OCI-LY7 (cell line): ENCODE measurements around the gene EXOC4. TPM values are rescaled to one million over a fixed set of nuclear protein-coding genes. Genes with fewer than 3 reads are reported as not detected.

Experiments used
- BruUV-seq: library from RNA; stranded (reverse); fragments of 400-500 nt; replicated peaks from 2 replicates; lab custom pipeline; 2021; lab: Mats Ljungman, UMichigan
- CTCF ChIA-PET: fragments of 300-600 bp; sonication (Branson Sonifier 250); formaldehyde crosslinking; loops from one replicate; lab custom pipeline; 2022; ENCODE audit warnings: antibody characterized with exemption; ENCODE audit not compliant: unreplicated experiment; lab: Charles Lee
- POLR2A ChIA-PET: fragments of 300-600 bp; sonication (Branson Sonifier 250); formaldehyde crosslinking; loops from one replicate; lab custom pipeline; 2022; ENCODE audit warnings: antibody characterized with exemption; lab: Charles Lee
- DNase-seq: peaks from one replicate; pipeline ENCODE4 v3.0.0-alpha.2; 2015; ENCODE audit warnings: low spot score
- H2AFZ ChIP-seq: fragments of 200-600 bp; sonication (generic), shearing (Covaris generic); 2 replicates; pipeline ENCODE4 v1.6.1; 2014; ENCODE audit warnings: mild to moderate bottlenecking, antibody characterized with exemption, low read length, moderate library complexity
- H3K27ac ChIP-seq: fragments of 200-600 bp; sonication (generic); 2 replicates; pipeline ENCODE4 v1.5.1; 2014; ENCODE audit warnings: mixed run types, low read depth, mild to moderate bottlenecking, moderate library complexity, low read length, inconsistent platforms; ENCODE audit not compliant: poor library complexity, severe bottlenecking
- H3K36me3 ChIP-seq: fragments of 200-600 bp; sonication (generic); 2 replicates; pipeline ENCODE4 v1.6.1; 2014; ENCODE audit warnings: mild to moderate bottlenecking, antibody characterized with exemption, low read length, moderate library complexity, mixed read lengths; ENCODE audit not compliant: insufficient read depth
- H3K4me1 ChIP-seq: fragments of 200-600 bp; sonication (generic); 2 replicates; pipeline ENCODE4 v1.5.1; 2014; ENCODE audit warnings: mild to moderate bottlenecking, low read length; ENCODE audit not compliant: insufficient read depth, poor library complexity, severe bottlenecking
- H3K4me2 ChIP-seq: fragments of 200-600 bp; sonication (generic); 2 replicates; pipeline ENCODE4 v1.6.1; 2014; ENCODE audit warnings: mild to moderate bottlenecking, low read length
- H3K4me3 ChIP-seq: fragments of 200-600 bp; sonication (generic); 2 replicates; pipeline ENCODE4 v1.5.1; 2014; ENCODE audit warnings: mild to moderate bottlenecking, low read depth, low read length; ENCODE audit not compliant: poor library complexity, severe bottlenecking
- H3K79me2 ChIP-seq: fragments of 200-600 bp; sonication (generic); 2 replicates; pipeline ENCODE4 v1.6.1; 2016; ENCODE audit warnings: low read depth, mild to moderate bottlenecking, low read length, moderate library complexity, mixed read lengths; ENCODE audit not compliant: insufficient read depth
- H3K9me2 ChIP-seq: fragments of 200-600 bp; sonication (generic); 2 replicates; pipeline ENCODE4 v1.6.1; 2016; ENCODE audit warnings: mild to moderate bottlenecking, low read length, mixed read lengths; ENCODE audit not compliant: insufficient read depth
- H3K9me3 ChIP-seq: fragments of 200-600 bp; sonication (generic); 2 replicates; pipeline ENCODE4 v1.6.1; 2014; ENCODE audit warnings: mild to moderate bottlenecking, mixed run types, low read length, mixed read lengths
- H4K20me1 ChIP-seq: fragments of 200-600 bp; sonication (generic); 2 replicates; pipeline ENCODE4 v1.6.1; 2014; ENCODE audit warnings: mild to moderate bottlenecking, antibody characterized with exemption, low read length, moderate library complexity, mixed read lengths; ENCODE audit not compliant: insufficient read depth
- EZH2phosphoT487 ChIP-seq: fragments of 200-600 bp; sonication (generic); IDR thresholded peaks from 2 replicates; pipeline ENCODE4 v1.6.1; 2018; ENCODE audit warnings: low read depth, borderline replicate concordance, mild to moderate bottlenecking, mixed run types, antibody characterized with exemption, low read length, moderate library complexity, mixed read lengths
- intact Hi-C: fragments of 100-400 bp; cut with micrococcal nuclease; formaldehyde crosslinking; loops from one replicate; pipeline ENCODE4 v1.10.0; 2022; ENCODE audit not compliant: unreplicated experiment
- total RNA-seq, 2 experiments: library from RNA; depleted of rRNA in 1 of 2; stranded (reverse); fragments of >200 nt in 1 of 2; shearing (Covaris generic) in 1 of 2; gene quantifications; 2 replicates each; pipeline ENCODE4 v1.2.3, GENCODE V29; 2014 to 2022
- TF ChIP-seq, protein P1 (sequence below): fragments of 200-600 bp; sonication (generic); conservative IDR thresholded peaks from 2 replicates; pipeline ENCODE4 v1.5.1; 2014; ENCODE audit warnings: mild to moderate bottlenecking, antibody characterized with exemption, low read length, moderate library complexity, mixed read lengths

EXOC4 gene
- total RNA-seq, 2 experiments from 2014 or later = 75.1 to 93.2 TPM

DNA sequence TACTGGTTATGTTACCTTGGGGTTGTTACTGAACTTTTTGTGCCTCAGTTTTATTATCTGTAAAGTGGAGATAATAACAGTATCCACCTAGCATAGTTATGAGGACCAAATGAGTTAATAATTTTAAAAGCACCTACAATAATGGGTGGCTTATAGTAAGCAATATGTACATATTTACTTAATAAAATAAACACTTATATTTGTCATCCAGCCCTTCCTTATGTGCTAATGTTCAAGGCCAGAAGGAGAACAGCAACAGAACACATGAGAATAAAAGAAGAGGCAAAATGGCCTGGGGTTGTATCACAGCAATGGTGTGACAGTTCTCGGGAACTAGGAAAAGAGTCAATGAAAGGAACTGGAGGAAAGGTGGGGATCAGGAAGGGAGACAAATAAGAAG is 618.9 kb downstream of the EXOC4 start:
- Histone ChIP-seq H3K9me2 (no peaks in the 10 kb centered on the region), H3K4me1 (no peaks in the 10 kb centered on the region), H3K36me3 (no peaks in the 10 kb centered on the region), H3K4me3 (no peak overlapping the region), H3K9me3 (no peaks in the 10 kb centered on the region), H3K27ac (no peak overlapping the region), H4K20me1 (no peaks in the 10 kb centered on the region), H2AFZ (no peak overlapping the region), H3K4me2 (no peak overlapping the region), H3K79me2 (no peaks in the 10 kb centered on the region)
- DNase-seq = no peak
- intact Hi-C loops = no loop called here
- no TSS peak for BruUV-seq
- POLR2A ChIA-PET = no interaction called here
- CTCF ChIA-PET = no interaction called here
- no peak for TF ChIP-seq EZH2phosphoT487
- TF ChIP-seq, protein P1, sequence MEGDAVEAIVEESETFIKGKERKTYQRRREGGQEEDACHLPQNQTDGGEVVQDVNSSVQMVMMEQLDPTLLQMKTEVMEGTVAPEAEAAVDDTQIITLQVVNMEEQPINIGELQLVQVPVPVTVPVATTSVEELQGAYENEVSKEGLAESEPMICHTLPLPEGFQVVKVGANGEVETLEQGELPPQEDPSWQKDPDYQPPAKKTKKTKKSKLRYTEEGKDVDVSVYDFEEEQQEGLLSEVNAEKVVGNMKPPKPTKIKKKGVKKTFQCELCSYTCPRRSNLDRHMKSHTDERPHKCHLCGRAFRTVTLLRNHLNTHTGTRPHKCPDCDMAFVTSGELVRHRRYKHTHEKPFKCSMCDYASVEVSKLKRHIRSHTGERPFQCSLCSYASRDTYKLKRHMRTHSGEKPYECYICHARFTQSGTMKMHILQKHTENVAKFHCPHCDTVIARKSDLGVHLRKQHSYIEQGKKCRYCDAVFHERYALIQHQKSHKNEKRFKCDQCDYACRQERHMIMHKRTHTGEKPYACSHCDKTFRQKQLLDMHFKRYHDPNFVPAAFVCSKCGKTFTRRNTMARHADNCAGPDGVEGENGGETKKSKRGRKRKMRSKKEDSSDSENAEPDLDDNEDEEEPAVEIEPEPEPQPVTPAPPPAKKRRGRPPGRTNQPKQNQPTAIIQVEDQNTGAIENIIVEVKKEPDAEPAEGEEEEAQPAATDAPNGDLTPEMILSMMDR = no peak

DNA sequence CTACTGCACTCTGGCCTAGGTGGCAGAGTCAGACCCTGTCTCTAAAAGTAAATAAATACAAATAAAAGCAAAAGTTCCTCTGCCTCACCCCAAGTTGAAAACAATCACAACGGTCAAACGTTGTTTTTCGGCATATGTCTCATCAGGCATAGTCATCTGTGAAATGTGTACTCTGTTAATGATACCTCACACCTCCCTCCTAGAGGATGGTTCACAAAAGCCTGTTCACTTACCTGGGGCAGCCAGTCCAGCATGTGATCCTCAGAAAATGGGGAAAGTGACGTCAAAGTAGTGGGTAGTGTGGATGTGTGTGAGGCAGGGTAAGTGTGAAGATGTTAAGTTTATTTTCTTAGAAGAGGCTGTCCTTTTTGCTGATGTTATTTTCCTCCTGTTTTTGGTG is 620.3 kb downstream of the EXOC4 start:
- CTCF ChIA-PET = no interaction called here
- POLR2A ChIA-PET = interaction anchor here (1.0 kb wide), 1 partner anchor 12 kb away, joined by 3 read pairs; no protein-coding TSS in a partner anchor
- no TSS peak for BruUV-seq
- intact Hi-C loops = no loop called here
- H3K79me2 ChIP-seq = no peaks in the 10 kb centered on the region
- no peak for TF ChIP-seq EZH2phosphoT487
- TF ChIP-seq, protein P1 = no peak
- H3K4me1 ChIP-seq = no peaks in the 10 kb centered on the region
- no peaks in the 10 kb centered on the region for H3K9me2 ChIP-seq
- H3K27ac ChIP-seq = no peak overlapping the region
- H3K4me2 ChIP-seq = no peak overlapping the region
- H3K9me3 ChIP-seq = no peaks in the 10 kb centered on the region
- H2AFZ ChIP-seq = no peak overlapping the region
- no peak overlapping the region for H3K4me3 ChIP-seq
- DNase-seq = no peak
- H3K36me3 ChIP-seq = no peaks in the 10 kb centered on the region
- no peaks in the 10 kb centered on the region for H4K20me1 ChIP-seq

DNA sequence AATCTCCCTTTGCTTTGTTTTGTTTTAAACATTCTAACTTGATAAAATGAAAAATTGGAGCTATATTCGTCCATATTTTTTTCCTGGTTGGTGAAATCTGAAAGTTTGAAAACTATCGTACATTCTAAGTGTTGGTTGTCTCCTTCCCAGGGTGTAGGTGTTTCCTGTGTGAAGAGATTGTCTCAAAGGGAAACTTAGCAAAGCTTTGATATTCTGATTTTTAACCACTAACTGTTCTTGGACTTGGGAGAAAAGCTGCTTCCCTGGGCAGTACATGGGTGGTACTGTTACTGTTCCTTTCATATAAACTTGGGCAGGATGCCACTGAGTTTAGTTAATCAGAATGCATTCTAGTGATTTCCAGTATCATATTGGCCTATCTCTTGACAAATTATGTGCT is 620.8 kb downstream of the EXOC4 start:
- ChIA-PET CTCF (no interaction called here), POLR2A (no interaction called here)
- intact Hi-C loops = no loop called here
- H4K20me1 ChIP-seq = no peaks in the 10 kb centered on the region
- no TSS peak for BruUV-seq
- H3K36me3 ChIP-seq = no peaks in the 10 kb centered on the region
- DNase-seq = no peak
- H3K27ac ChIP-seq = no peak overlapping the region
- H3K79me2 ChIP-seq = no peaks in the 10 kb centered on the region
- H3K9me3 ChIP-seq = no peaks in the 10 kb centered on the region
- no peaks in the 10 kb centered on the region for H3K4me1 ChIP-seq
- H2AFZ ChIP-seq = no peak overlapping the region
- no peak overlapping the region for H3K4me2 ChIP-seq
- no peaks in the 10 kb centered on the region for H3K9me2 ChIP-seq
- no peak for TF ChIP-seq EZH2phosphoT487
- TF ChIP-seq, protein P1 = no peak
- no peak overlapping the region for H3K4me3 ChIP-seq
